ENCODE measurements around the gene EML6.

Gene EML6

GRCh38 chr2:54704688-54705605 lies 18.5 kb upstream of the EML6 start:
- no peak for DNase-seq (ENCODE audit: low read depth)
- H3K4me3 ChIP-seq (ENCODE audit: low read depth, low read length), result no peak overlapping the region

DNA sequence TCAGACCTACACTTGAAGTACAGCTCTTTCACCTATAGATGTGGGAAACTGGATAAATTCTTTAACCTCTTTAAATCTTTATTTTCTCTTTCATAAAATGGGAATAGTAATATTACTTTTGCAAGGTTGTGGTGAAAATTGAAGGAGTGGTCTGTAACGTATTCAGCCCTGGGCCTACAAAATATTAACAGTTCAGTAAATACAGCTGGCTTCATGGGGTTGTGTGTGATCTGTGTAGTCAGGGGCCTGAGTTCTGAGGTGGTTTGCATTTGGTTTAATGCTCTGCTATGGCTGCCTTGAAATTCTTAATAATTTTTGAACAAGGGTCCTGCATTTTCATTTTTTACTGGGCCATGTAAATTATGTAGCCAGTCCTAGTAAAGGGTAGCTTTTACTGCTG lies 16.8 kb upstream of the EML6 start:
- H3K4me3 ChIP-seq (ENCODE audit: low read depth, low read length), result no peak overlapping the region
- DNase-seq (ENCODE audit: low read depth), result no peak

DNA sequence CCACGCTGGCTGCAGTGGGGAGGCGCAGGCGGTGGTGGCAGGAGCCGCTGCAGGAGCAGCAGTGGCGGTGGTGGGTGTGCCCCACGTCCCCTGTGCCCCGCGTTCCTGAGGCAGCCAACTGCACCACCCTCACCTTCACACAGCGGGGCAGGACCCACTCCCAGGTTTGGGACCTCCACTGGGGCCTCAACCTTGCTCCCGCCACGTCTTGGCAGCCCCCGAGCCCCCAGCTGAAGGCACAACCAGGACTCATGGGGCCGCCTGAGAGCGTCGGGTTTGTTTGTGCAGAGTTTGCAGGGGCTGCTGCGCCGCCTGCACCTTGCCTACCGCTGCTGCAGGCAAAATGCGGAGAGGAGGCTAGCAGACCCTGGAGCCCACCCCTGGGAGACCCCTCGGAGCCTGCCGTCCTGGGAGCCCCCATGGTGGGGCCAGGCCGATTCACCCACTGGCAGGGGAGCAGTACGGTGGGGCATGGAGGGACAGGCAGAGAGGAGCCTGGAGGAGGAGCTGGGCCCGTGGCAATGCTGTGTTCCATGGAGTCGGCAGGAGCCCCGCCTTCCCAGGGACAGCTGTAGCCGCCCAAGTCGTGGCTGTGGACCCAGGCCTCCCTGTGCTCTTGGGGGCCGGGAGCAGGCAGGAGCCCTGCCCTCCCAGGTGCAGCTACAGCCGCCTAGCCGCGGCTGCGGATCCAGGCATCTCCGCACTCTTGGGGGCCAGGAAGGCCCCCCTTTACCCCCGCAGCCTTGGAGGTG lies 14.7 kb upstream of the EML6 start:
- H3K4me3 ChIP-seq (ENCODE audit: low read depth, low read length), result peak overlapping the region; percentile 43
- no peak for DNase-seq (ENCODE audit: low read depth)

DNA sequence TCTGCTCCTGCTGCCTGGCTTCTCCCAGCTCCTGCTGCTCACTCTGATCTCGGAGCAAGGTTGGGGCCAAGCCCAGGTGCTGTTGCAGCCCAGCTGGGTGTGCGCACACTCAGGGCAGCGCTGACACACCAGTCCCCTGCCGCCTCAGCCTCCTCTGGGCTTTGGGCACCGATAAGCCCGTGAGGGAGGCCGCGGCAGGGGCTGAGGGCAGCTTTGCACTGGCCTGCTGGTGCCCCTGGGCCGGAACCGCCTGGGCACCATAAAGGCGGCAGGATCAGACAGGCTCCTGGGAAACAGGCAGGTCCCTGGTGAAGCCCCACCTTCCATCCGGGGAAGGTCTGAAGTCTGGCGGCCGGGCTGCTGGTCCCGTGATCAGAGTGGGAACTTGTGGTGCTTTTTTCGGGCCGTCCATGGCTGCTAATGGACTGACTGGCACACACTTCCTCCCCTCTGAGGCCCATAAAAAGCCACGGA lies 14.1 kb upstream of the EML6 start:
- peak overlapping the region; percentile 43 for H3K4me3 ChIP-seq (ENCODE audit: low read depth, low read length)
- no peak for DNase-seq (ENCODE audit: low read depth)

GRCh38 chr2:54710216-54710615 lies 13.2 kb upstream of the EML6 start:
- no peak for DNase-seq (ENCODE audit: low read depth)

DNA sequence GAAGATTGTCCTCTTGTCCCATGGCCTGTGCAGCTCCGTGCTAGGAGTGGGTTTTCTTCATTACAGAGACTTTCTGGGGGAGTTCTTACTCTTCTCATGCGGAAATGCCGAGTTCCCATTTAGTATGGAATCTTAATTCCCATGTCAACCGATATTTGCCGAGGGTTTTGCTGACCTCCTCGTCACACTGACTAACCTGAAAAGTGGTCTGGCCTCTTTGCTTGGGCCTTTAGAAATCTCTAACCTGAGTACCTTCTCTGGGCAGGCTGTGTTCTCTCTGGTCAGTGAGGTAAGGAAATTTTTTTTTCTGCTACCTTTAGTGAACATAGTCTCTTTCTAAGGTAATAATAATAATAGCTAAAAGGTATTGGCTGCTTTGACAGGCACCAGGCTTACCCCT lies 10.9 kb upstream of the EML6 start:
- no peak overlapping the region for H3K4me3 ChIP-seq (ENCODE audit: low read depth, low read length)
- no peak for DNase-seq (ENCODE audit: low read depth)

More at GRCh38 chr2:54710216-54710615, 13.2 kb upstream of the EML6 start:
- no peak overlapping the region for H3K4me3 ChIP-seq (ENCODE audit: low read depth, low read length)

- DNase-seq (ENCODE audit: low read depth), result no peak
- H3K4me3 ChIP-seq (ENCODE audit: low read depth, low read length), result no peak overlapping the region
Measured at GRCh38 chr2:54714996-54715395, 8.5 kb upstream of the EML6 start.

DNA sequence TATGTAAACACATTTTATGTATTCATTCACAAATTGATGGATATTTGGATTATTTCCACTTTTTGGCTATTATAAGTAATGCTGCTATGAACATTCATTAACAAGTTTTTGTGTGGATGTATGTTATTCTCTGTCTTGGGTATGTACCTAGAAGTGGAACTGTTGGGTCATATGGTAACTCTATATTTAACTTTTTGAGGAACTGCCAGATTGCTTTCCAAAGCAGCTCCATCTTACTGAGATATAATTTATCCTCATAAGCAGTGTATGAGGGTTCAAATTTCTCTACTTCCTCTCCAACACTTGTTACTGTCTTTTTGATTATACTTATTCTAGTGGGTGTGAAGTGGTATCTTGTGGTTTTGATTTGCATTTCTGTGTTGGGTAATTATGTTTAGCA lies 7.1 kb upstream of the EML6 start:
- H3K4me3 ChIP-seq (ENCODE audit: low read depth, low read length), result no peak overlapping the region
- no peak for DNase-seq (ENCODE audit: low read depth)

GRCh38 chr2:54720563-54720962 lies 2.9 kb upstream of the EML6 start:
- no peak overlapping the region for H3K4me3 ChIP-seq (ENCODE audit: low read depth, low read length)
- DNase-seq (ENCODE audit: low read depth), result no peak

- peak; percentile 61 for DNase-seq (ENCODE audit: low read depth)
- peak overlapping the region; percentile 79 for H3K4me3 ChIP-seq (ENCODE audit: low read depth, low read length)
Measured at GRCh38 chr2:54722641-54723040, 821 bp upstream of the EML6 start.

- peak overlapping the region; percentile 79 for H3K4me3 ChIP-seq (ENCODE audit: low read depth, low read length)
- no peak for DNase-seq (ENCODE audit: low read depth)
Measured at GRCh38 chr2:54723996-54724559, 616 bp downstream of the EML6 start.

DNA sequence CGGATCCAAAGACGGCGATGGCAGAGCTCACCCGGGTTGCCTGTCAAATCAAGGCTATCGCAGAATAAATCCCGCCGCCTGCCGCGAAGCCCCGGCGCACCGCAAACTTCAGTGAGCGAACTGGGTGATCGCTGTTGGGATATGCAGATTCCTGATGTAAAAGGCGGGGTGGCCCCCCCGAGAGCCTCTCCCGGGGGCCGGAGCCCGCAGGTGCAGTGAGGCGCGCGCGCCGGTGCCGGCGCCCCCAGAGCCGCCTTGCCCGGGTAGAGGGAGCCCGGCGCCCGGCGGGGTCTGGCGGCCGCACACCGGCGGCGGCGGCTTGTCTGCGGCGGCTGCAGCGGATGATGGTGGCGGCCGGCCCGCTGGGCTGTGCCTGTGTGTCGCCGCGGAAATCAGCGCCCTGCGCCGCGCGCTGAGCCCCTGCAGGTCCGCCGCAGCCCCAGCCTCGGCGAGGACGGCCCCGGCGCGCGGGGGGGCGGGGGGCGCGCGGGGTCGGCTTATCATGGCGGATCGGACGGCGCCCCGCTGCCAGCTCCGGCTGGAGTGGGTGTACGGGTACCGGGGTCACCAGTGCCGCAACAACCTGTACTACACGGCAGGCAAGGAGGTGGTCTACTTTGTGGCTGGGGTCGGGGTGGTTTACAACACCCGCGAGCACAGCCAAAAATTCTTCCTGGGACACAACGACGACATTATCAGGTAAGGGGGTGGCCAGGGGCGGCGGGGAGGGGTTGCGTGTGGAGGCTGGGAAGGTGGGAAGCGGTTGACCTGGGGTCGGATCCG lies 1.3 kb downstream of the EML6 start:
- DNase-seq (ENCODE audit: low read depth), result no peak
- H3K4me3 ChIP-seq (ENCODE audit: low read depth, low read length), result peak overlapping the region; percentile 79

DNA sequence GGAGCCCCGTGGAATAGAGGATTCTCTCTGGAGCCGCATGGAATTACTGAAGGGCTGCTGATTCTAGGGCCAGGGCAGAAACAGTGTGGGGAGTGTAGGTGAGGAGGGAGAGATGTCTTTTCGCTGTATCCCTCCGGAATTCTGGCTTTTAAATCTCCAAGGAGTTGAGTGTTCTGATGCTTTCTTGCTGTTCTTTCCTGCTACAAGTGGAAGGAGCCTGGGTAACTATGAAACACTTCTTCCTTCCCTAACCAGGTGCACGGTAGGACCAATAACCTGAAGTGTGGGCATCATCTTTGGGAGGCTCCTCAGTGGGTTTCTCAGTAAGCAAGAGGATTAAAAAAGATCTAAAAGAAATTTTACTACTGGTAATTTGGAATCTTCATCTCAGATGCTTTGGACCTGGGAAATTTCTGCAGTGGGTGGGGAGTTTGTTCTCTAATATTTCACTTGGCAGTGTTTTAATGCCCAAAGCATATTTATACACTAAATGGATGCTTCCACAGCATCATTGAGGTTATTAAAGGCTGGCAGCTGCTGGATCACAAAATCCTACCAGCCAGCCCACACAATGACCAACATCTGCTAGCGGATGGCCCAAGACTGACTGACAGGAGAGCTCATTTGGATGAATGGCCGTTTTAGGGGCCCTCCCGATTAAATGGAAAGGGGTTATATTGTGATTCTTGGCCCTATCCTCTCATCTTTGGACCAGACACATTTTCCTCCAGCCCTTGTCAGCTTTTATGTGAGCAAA lies 2.1 kb downstream of the EML6 start:
- H3K4me3 ChIP-seq (ENCODE audit: low read depth, low read length), result peak overlapping the region; percentile 79
- no peak for DNase-seq (ENCODE audit: low read depth)

DNA sequence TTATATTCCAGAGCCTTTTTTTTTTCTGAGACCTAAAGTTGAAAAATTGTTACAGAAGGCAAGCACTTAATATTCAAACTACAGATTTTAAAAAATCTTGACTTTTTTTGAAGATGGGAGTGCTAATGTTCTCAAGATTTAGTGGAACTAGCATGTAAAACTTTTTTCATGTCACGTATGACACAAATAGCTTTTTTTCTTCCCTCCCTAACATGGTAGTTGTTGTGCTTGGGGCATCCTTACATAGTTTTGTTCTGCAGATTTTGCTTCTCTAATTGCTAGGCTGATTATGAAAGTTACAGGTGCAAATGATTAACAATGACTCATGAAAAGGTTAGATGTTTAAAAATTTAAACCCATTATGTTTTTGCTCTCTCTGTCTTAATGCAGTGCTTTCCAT lies 3.0 kb downstream of the EML6 start:
- no peak overlapping the region for H3K4me3 ChIP-seq (ENCODE audit: low read depth, low read length)
- DNase-seq (ENCODE audit: low read depth), result no peak

DNA sequence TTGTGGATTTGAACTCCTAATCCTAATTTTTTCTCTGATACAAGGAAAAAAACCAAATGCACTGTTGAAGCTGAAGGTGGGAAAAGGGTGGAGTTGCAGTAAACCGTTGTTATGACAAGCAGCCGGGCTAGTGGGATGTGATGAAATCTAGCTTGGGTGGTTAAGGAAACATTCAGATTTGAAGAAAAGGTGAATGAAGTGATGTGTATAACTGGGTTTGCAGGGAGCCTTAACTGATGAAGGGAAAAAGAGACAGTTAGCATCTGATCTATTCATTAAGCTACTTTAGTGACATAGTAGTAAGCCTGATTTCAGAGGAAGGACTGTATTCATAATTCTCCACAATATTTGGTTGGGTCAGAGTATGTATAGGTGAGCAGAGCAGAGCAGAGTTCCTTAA lies 3.5 kb downstream of the EML6 start:
- no peak for DNase-seq (ENCODE audit: low read depth)
- no peak overlapping the region for H3K4me3 ChIP-seq (ENCODE audit: low read depth, low read length)

DNA sequence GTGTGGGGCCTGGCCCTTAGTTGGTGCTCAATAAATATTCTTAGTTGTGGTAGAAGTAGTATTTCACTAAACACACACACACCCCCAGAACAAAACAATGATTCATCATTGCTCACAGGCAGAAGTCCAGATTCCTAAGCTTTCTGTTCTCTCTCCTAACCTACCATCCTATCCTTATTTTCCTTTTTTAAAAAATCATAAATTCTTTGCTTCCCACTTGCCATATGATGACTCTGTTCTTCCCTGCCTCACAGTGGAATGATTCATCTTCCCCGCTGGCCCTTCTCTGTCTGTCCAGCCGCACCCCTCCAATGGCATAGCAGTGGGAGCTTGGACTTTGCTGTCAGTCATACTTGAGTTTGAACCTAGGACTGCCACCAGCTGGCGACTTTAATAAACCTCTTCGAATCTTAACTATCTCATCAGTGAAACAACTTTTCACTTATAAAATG lies 5.2 kb downstream of the EML6 start:
- no peak overlapping the region for H3K4me3 ChIP-seq (ENCODE audit: low read depth, low read length)
- peak; percentile 81 for DNase-seq (ENCODE audit: low read depth)

GRCh38 chr2:54735636-54736035 lies 12.2 kb downstream of the EML6 start:
- DNase-seq (ENCODE audit: low read depth), result no peak
- no peak overlapping the region for H3K4me3 ChIP-seq (ENCODE audit: low read depth, low read length)

DNA sequence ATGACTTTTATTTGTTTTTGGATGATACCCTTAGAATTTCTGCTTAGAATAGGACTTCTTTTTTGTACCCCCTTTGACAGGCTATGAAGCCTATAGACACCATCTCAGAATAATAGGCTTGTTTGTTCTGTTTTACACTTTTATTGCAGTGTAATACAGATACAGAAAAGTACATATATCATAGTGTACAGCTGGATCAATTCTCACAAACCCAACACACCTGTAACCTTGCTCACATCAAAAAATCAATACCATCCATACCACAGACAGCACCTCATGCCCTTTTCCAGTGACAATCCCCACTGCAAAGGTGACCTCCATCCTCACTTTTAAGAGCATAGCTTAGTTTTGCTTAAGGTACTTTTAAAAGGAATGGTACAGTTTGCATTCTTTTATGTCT lies 14.8 kb downstream of the EML6 start:
- DNase-seq (ENCODE audit: low read depth), result no peak
- H3K4me3 ChIP-seq (ENCODE audit: low read depth, low read length), result no peak overlapping the region

DNA sequence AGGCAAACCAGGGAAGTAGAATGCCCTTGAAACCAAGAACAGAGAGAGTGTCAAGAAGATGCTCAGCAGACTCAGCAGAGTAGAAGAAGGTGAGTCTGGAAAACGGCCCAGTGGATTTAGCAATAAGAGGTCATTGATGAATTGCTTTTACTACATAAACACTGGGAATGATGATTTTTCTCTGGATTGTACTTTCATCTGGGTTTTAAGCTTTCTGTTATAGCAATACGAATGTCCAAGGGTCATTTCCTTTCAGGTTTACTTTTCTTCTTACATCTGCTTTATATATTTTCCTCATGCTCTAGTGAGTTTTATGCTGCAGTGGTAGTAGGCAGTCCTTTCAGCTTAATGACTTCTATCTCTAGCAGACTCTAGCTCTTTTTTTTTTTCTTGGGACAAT lies 16.9 kb downstream of the EML6 start:
- no peak overlapping the region for H3K4me3 ChIP-seq (ENCODE audit: low read depth, low read length)
- DNase-seq (ENCODE audit: low read depth), result no peak

Measured in skeletal muscle cell (primary cell).